Natural killer cell (primary cell): ENCODE measurements around the gene ANO8. TPM values are rescaled to one million over a fixed set of nuclear protein-coding genes. Genes with fewer than 3 reads are reported as not detected.
A peak's percentile ranks its signal among the peaks of the same experiment; 100 is the strongest.

ENCODE experiments used
- ATAC-seq, 3 donors: fragments of 150-1000 bp in 2 of 3; fragments of 200-7000 bp in 1 of 3; cut with Tn5 transposase; 1 replicate in 1 of 3; 2 replicates in 2 of 3; pipeline ENCODE4 v1.10.0; 2021; ENCODE audit warnings: mild to moderate bottlenecking in 2 of 3, moderate library complexity in 2 of 3
- DNase-seq, 2 donors: peaks; one replicate each; pipeline versions ENCODE4 v3.0.0 to v3.0.0-alpha.2; 2013 to 2021; ENCODE audit warnings: mixed read lengths in 1 of 2
- H3K27ac ChIP-seq: one replicate; pipeline ENCODE4 v1.5.1; 2013; ENCODE audit warnings: mild to moderate bottlenecking, low read length
- H3K27me3 ChIP-seq: one replicate; pipeline ENCODE4 v1.6.1; 2013; ENCODE audit warnings: low read length; ENCODE audit not compliant: control insufficient read depth, insufficient read depth
- H3K36me3 ChIP-seq: one replicate; pipeline ENCODE4 v1.6.1; 2013; ENCODE audit warnings: low read length; ENCODE audit not compliant: control insufficient read depth, insufficient read depth
- H3K4me1 ChIP-seq: one replicate; pipeline ENCODE4 v1.6.1; 2013; ENCODE audit warnings: low read length; ENCODE audit not compliant: control insufficient read depth, insufficient read depth
- H3K4me3 ChIP-seq: one replicate; pipeline ENCODE4 v1.5.1; 2013; ENCODE audit warnings: low read length
- H3K9me3 ChIP-seq: one replicate; pipeline ENCODE4 v1.6.1; 2013; ENCODE audit warnings: low read length; ENCODE audit not compliant: control insufficient read depth, insufficient read depth
- H3K27ac Mint-ChIP-seq, 2 donors: one replicate each; pipeline ENCODE4 v1.8.0; 2022; ENCODE audit warnings: mild to moderate bottlenecking in 2 of 2, mixed read lengths in 2 of 2, moderate library complexity in 1 of 2
- H3K27me3 Mint-ChIP-seq, 2 donors: one replicate each; pipeline ENCODE4 v1.8.0; 2022; ENCODE audit warnings: low read depth in 2 of 2, mixed read lengths in 2 of 2
- H3K36me3 Mint-ChIP-seq: one replicate; pipeline ENCODE4 v1.8.0; 2022; ENCODE audit warnings: mixed read lengths
- H3K4me1 Mint-ChIP-seq, 2 donors: one replicate each; pipeline ENCODE4 v1.8.0; 2022; ENCODE audit warnings: mixed read lengths in 2 of 2
- H3K4me3 Mint-ChIP-seq: one replicate; pipeline ENCODE4 v1.8.0; 2022; ENCODE audit warnings: mild to moderate bottlenecking, moderate library complexity, mixed read lengths
- H3K9me3 Mint-ChIP-seq, 2 donors: one replicate each; pipeline ENCODE4 v1.8.0; 2022; ENCODE audit warnings: mixed read lengths in 2 of 2
- WGBS: methylation state at CpG from one replicate; pipeline ENCODE4 v1.1.7; 2013; ENCODE audit warnings: missing lambda C conversion rate; ENCODE audit not compliant: insufficient coverage; 5-methylcytosine and 5-hydroxymethylcytosine counted together
- intact Hi-C: fragments of 100-400 bp; cut with micrococcal nuclease; formaldehyde crosslinking; loops from one replicate; pipeline ENCODE4 v1.14.2; 2022
- total RNA-seq, 4 donors: library from RNA; stranded (reverse); fragments of 120-200 nt in 1 of 4; gene quantifications; one replicate each; pipeline versions ENCODE4 v1.2.3 to v1.2.4, GENCODE V29; 2013 to 2022
- TF ChIP-seq, protein P1 (sequence below): fragments of 200-600 bp; IDR thresholded peaks from one replicate; pipeline ENCODE4 v1.8.0; 2022; ENCODE audit warnings: antibody characterized with exemption

The ANO8 gene
- total RNA-seq, 3 donors from 2014 or later (not counting 1 experiment from before 2014, with no cell fraction given): 18.5 to 24.7 (median 19.1) TPM

DNA sequence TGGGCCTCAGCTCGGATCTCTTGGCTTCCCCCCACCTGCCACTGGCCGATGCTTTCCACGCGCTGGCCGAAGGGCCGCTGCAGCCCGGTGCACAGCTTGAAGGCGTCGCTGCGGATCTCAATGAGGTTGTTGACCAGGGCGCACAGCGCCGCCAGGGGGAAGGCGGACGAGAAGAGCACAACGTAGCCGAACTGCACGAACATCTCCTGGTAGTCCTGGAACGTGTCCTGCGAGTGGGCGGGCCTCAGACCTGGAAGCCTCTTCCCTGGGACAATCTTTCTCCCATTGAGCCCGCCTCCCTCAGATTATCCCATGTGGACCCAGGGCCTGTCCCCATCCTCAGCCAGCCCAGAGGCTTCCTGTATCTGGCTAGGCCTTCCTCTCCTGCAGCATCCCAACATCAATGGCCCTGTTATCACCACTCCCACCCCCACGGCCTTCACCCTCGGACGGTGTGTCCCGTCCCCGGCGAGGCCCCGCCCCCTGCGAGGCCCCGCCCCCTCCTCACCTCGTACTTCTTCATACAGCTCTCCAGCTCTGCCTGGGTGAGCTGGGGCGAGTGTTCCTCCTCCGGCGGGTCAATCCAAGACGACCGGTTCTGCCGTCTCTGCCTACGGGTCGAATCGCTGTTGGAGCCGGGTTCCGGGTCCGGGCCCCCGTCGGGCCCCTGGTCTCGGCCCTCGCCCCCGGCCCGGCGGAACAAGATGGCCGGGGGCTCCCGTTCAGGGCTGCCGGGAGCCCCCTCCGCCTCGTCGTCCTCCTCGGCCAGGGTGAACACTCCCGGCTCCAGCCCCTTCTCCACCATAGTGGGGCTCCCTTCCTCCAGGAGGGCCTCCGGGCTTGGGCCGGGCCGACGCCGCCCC lies 6.8 kb downstream of the ANO8 start:
- TF ChIP-seq, protein P1, sequence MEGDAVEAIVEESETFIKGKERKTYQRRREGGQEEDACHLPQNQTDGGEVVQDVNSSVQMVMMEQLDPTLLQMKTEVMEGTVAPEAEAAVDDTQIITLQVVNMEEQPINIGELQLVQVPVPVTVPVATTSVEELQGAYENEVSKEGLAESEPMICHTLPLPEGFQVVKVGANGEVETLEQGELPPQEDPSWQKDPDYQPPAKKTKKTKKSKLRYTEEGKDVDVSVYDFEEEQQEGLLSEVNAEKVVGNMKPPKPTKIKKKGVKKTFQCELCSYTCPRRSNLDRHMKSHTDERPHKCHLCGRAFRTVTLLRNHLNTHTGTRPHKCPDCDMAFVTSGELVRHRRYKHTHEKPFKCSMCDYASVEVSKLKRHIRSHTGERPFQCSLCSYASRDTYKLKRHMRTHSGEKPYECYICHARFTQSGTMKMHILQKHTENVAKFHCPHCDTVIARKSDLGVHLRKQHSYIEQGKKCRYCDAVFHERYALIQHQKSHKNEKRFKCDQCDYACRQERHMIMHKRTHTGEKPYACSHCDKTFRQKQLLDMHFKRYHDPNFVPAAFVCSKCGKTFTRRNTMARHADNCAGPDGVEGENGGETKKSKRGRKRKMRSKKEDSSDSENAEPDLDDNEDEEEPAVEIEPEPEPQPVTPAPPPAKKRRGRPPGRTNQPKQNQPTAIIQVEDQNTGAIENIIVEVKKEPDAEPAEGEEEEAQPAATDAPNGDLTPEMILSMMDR: no peak
- ATAC-seq (peak; percentile 79 to 81 (median 80)), DNase-seq (peak in 1 of 2 donors; percentile 76)
- Histone ChIP-seq H3K4me1 (peaks cover 22% of the 10 kb centered on the region), H3K9me3 (no peaks in the 10 kb centered on the region), H3K4me3 (peak overlapping the region; percentile 49), H3K27me3 (no peaks in the 10 kb centered on the region), H3K27ac (peak overlapping the region; percentile 40), H3K36me3 (no peaks in the 10 kb centered on the region)
- peak overlapping the region; percentile 81 for H3K4me3 Mint-ChIP-seq
- H3K36me3 Mint-ChIP-seq: no peaks in the 10 kb centered on the region
- 37% methylated on average over 63 of the region's 64 CpGs for WGBS
- intact Hi-C loops: no loop called here
- peak overlapping the region in 1 of 2 donors; percentile 24 for H3K27ac Mint-ChIP-seq
- peaks cover 3 to 18% of the 10 kb centered on the region in 2 donors for H3K4me1 Mint-ChIP-seq
- no peaks in the 10 kb centered on the region for H3K9me3 Mint-ChIP-seq
- no peaks in the 10 kb centered on the region for H3K27me3 Mint-ChIP-seq

DNA sequence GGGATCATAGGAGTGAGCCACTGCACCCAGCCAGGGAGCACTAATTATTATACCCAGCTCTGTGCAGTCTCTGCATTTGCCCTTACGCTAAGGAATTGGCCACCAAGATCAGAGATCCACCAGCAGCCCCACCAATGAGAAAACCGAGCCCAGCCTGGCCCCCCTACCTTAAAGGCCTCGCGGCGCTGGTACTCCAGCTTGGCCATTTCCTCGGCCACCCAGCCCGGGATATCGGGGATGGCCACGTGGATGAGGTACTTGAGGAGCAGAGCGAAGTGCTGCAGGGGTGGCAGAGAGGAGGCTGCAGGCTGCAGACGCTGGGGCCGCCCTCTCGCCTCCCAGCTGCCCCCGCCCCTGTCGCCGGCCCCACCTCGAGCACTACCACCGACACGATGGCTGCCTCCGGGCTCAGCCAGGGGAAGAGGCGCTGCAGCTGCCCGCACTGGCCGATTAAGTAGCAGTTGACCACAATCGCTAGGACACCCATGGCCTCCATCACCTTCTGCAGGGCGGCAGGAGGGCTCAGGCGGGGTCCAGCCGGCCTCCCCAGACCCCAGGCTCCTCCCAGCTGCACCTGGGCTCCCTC lies 7.5 kb downstream of the ANO8 start:
- DNase-seq (no peak), ATAC-seq (no peak)
- Mint-ChIP-seq H3K36me3 (no peaks in the 10 kb centered on the region), H3K27me3 (no peaks in the 10 kb centered on the region), H3K27ac (no peak overlapping the region), H3K4me1 (peaks cover 0 to 18% of the 10 kb centered on the region in 2 donors), H3K9me3 (no peaks in the 10 kb centered on the region), H3K4me3 (peak overlapping the region; percentile 11)
- Histone ChIP-seq H3K27ac (no peak overlapping the region), H3K4me1 (peaks cover 22% of the 10 kb centered on the region), H3K4me3 (no peak overlapping the region), H3K27me3 (no peaks in the 10 kb centered on the region), H3K36me3 (no peaks in the 10 kb centered on the region), H3K9me3 (no peaks in the 10 kb centered on the region)
- TF ChIP-seq, protein P1: no peak
- WGBS: 93% methylated on average over 27 of the region's 27 CpGs
- intact Hi-C loops: no loop called here

DNA sequence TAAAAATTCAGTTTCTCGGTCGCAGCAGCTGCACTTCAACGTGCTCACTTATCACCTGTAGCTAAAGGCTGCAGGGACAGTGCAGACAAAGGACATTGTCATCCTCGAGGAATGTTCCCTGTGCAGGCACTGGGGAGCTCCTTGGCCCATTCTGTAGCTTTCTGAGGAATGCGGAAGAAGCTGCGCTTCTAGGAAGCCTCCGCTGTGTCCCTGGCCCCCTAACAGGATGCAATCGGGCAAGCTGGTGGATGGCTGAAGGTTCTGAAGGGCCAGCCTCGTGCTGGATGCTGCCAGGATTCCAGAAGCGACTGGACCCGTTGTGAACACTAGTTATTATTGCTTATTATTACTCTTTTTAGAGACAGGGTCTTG lies 8.1 kb downstream of the ANO8 start:
- WGBS: 89% methylated on average over 11 of the region's 11 CpGs
- H3K4me3 Mint-ChIP-seq: no peak overlapping the region

More for the DNA sequence above, 8.1 kb downstream of the ANO8 start:
- H3K27ac ChIP-seq: no peak overlapping the region
- H3K9me3 ChIP-seq: no peaks in the 10 kb centered on the region
- no peak for DNase-seq
- H3K36me3 ChIP-seq: peaks cover 5% of the 10 kb centered on the region
- TF ChIP-seq, protein P1: no peak
- no peak for ATAC-seq
- H3K27me3 Mint-ChIP-seq: no peaks in the 10 kb centered on the region
- peaks cover 0 to 18% of the 10 kb centered on the region in 2 donors for H3K4me1 Mint-ChIP-seq
- no peak overlapping the region for H3K27ac Mint-ChIP-seq
- no peaks in the 10 kb centered on the region for H3K9me3 Mint-ChIP-seq
- no peaks in the 10 kb centered on the region for H3K27me3 ChIP-seq
- H3K4me3 ChIP-seq: no peak overlapping the region
- H3K36me3 Mint-ChIP-seq: no peaks in the 10 kb centered on the region
- H3K4me1 ChIP-seq: peaks cover 22% of the 10 kb centered on the region
- intact Hi-C loops: no loop called here
